Measurements from ENCODE around the gene ZBED6.
"Not testable (repeated sequence)": the region's sequence is repeated elsewhere in the genome, so short reads cannot be mapped to it uniquely, and the experiment has no call there.

The ZBED6 gene

GRCh38 chr1:203795441-203796235, at the start of gene ZBED6, which contains the start of gene ZC3H11A:
ZBED6 (plus strand) TSS chr1:203795623; CDS start chr1:203797523, 1,900 bp downstream.
ZC3H11A (plus strand) TSS chr1:203795623; CDS start chr1:203817071, 21,448 bp downstream.
- peak; percentile 98 for DNase-seq

GRCh38 chr1:203746281-203746680, 49.1 kb upstream of the ZBED6 start:
- no peak for DNase-seq

- no peak for DNase-seq
Observed at GRCh38 chr1:203751051-203751450, 44.4 kb upstream of the ZBED6 start.

GRCh38 chr1:203751618-203752361, 43.6 kb upstream of the ZBED6 start:
- DNase-seq = not testable (repeated sequence)

- no peak for DNase-seq
Observed at GRCh38 chr1:203754455-203754864, 41.0 kb upstream of the ZBED6 start.

GRCh38 chr1:203756036-203756435, 39.4 kb upstream of the ZBED6 start:
- no peak for DNase-seq

- DNase-seq = not testable (repeated sequence)
Observed at GRCh38 chr1:203758749-203759148, 36.7 kb upstream of the ZBED6 start.

- DNase-seq = no peak
Observed at GRCh38 chr1:203760506-203760905, 34.9 kb upstream of the ZBED6 start.

- DNase-seq = not testable (repeated sequence)
Observed at GRCh38 chr1:203761958-203762357, 33.5 kb upstream of the ZBED6 start.

- DNase-seq = no peak
Observed at GRCh38 chr1:203763505-203763904, 31.9 kb upstream of the ZBED6 start.

GRCh38 chr1:203764105-203765028, 31.1 kb upstream of the ZBED6 start:
- DNase-seq = no peak

GRCh38 chr1:203765029-203765837, 30.2 kb upstream of the ZBED6 start, which contains the start of gene LAX1:
LAX1 (plus strand) TSS chr1:203765183; CDS start chr1:203765566, 383 bp downstream.
- no peak for DNase-seq

- no peak for DNase-seq
Observed at GRCh38 chr1:203768256-203768655, 27.2 kb upstream of the ZBED6 start.

GRCh38 chr1:203769505-203770343, 25.7 kb upstream of the ZBED6 start:
- DNase-seq = peak; percentile 46

- DNase-seq = no peak
Observed at GRCh38 chr1:203771901-203772301, 23.5 kb upstream of the ZBED6 start.

- DNase-seq = no peak
Observed at GRCh38 chr1:203772836-203773235, 22.6 kb upstream of the ZBED6 start.

- no peak for DNase-seq
Observed at GRCh38 chr1:203776636-203777035, 18.8 kb upstream of the ZBED6 start.

- DNase-seq = no peak
Observed at GRCh38 chr1:203777596-203777995, 17.8 kb upstream of the ZBED6 start.

GRCh38 chr1:203778146-203778545, 17.3 kb upstream of the ZBED6 start:
- no peak for DNase-seq

GRCh38 chr1:203778789-203779188, 16.6 kb upstream of the ZBED6 start:
- DNase-seq = no peak

GRCh38 chr1:203781962-203782361, 13.5 kb upstream of the ZBED6 start:
- no peak for DNase-seq
